Activated T-cell treated with anti-CD3 and anti-CD28 coated beads, Interleukin-2, amount 50 U/mL, for 72 hours (primary cell): ENCODE data around the gene IL21R. TPM values are rescaled to one million over a fixed set of nuclear protein-coding genes. Genes with fewer than 3 reads are reported as not detected.
"Not testable (repeated sequence)": the region's sequence is repeated elsewhere in the genome, so short reads cannot be mapped to it uniquely, and the experiment has no call there.

Experiments
- ATAC-seq, 2 donors: fragments of 150-1000 bp; cut with Tn5 transposase; replicated peaks in 1 of 2; 2 replicates each; pipeline ENCODE4 v1.10.0; 2021; ENCODE audit warnings: moderate library complexity in 2 of 2, mild to moderate bottlenecking in 1 of 2
- DNase-seq, 2 donors: peaks; one replicate each; pipeline ENCODE4 v3.0.0; 2021 to 2022; ENCODE audit warnings: mixed read lengths in 1 of 2
- H3K27ac Mint-ChIP-seq: one replicate; pipeline ENCODE4 v1.8.0; 2022; ENCODE audit warnings: mild to moderate bottlenecking, moderate library complexity, mixed read lengths
- H3K27me3 Mint-ChIP-seq: one replicate; pipeline ENCODE4 v1.8.0; 2022; ENCODE audit warnings: low read depth, mixed read lengths
- H3K36me3 Mint-ChIP-seq, 2 donors: one replicate each; pipeline ENCODE4 v1.8.0; 2022; ENCODE audit warnings: mixed read lengths in 2 of 2, mild to moderate bottlenecking in 1 of 2; ENCODE audit not compliant: insufficient read depth in 2 of 2
- H3K4me1 Mint-ChIP-seq: one replicate; pipeline ENCODE4 v1.8.0; 2022; ENCODE audit warnings: low read depth, mixed read lengths
- H3K4me3 Mint-ChIP-seq, 2 donors: one replicate each; pipeline ENCODE4 v1.8.0; 2022; ENCODE audit warnings: mild to moderate bottlenecking in 2 of 2, mixed read lengths in 2 of 2, moderate library complexity in 2 of 2
- H3K9me3 Mint-ChIP-seq, 2 donors: one replicate each; pipeline ENCODE4 v1.8.0; 2022; ENCODE audit warnings: mixed read lengths in 2 of 2
- total RNA-seq, 2 donors: library from RNA; stranded (reverse); gene quantifications; one replicate each; pipeline ENCODE4 v1.2.3, GENCODE V29; 2022

The IL21R gene
- total RNA-seq, 2 donors from 2014 or later: 155 to 166 TPM

- Mint-ChIP-seq H3K36me3 (peaks cover 23 to 64% of the 10 kb centered on the region in 2 donors), H3K4me3 (peak overlapping the region; percentile 56 to 66), H3K27ac (peak overlapping the region; percentile 40), H3K4me1 (peaks cover 87% of the 10 kb centered on the region), H3K9me3 (peaks cover 0 to 2% of the 10 kb centered on the region in 2 donors), H3K27me3 (no peaks in the 10 kb centered on the region)
- ATAC-seq (no peak), DNase-seq (no peak)
Observed at GRCh38 chr16:27428026-27428785, 26.2 kb downstream of the IL21R start.

- no peaks in the 10 kb centered on the region for H3K9me3 Mint-ChIP-seq
- peaks cover 17 to 54% of the 10 kb centered on the region in 2 donors for H3K36me3 Mint-ChIP-seq
- peak overlapping the region; percentile 86 for H3K27ac Mint-ChIP-seq
- H3K4me3 Mint-ChIP-seq: peak overlapping the region; percentile 46 to 50
- no peak for DNase-seq
- peaks cover 77% of the 10 kb centered on the region for H3K4me1 Mint-ChIP-seq
- ATAC-seq: no peak
- no peaks in the 10 kb centered on the region for H3K27me3 Mint-ChIP-seq
Observed at GRCh38 chr16:27429330-27429871, 27.4 kb downstream of the IL21R start.

- peak overlapping the region; percentile 92 for H3K27ac Mint-ChIP-seq
- H3K36me3 Mint-ChIP-seq: peaks cover 17 to 56% of the 10 kb centered on the region in 2 donors
- DNase-seq: no peak
- ATAC-seq: no peak
- H3K4me3 Mint-ChIP-seq: peak overlapping the region; percentile 10 to 40
- no peaks in the 10 kb centered on the region for H3K27me3 Mint-ChIP-seq
- peaks cover 71% of the 10 kb centered on the region for H3K4me1 Mint-ChIP-seq
- H3K9me3 Mint-ChIP-seq: no peaks in the 10 kb centered on the region
Observed at GRCh38 chr16:27429981-27430441, 28.0 kb downstream of the IL21R start.

GRCh38 chr16:27430512-27430911 is 28.5 kb downstream of the IL21R start:
- Mint-ChIP-seq H3K9me3 (no peaks in the 10 kb centered on the region), H3K36me3 (peaks cover 16 to 54% of the 10 kb centered on the region in 2 donors), H3K27ac (peak overlapping the region; percentile 92), H3K4me1 (peaks cover 66% of the 10 kb centered on the region), H3K27me3 (no peaks in the 10 kb centered on the region), H3K4me3 (no peak overlapping the region)
- ATAC-seq (no peak), DNase-seq (no peak)

GRCh38 chr16:27430923-27431484 is 29.0 kb downstream of the IL21R start:
- DNase-seq (no peak), ATAC-seq (no peak)
- no peak overlapping the region for H3K4me3 Mint-ChIP-seq
- peak overlapping the region; percentile 92 for H3K27ac Mint-ChIP-seq
- peaks cover 61% of the 10 kb centered on the region for H3K4me1 Mint-ChIP-seq
- H3K27me3 Mint-ChIP-seq: no peaks in the 10 kb centered on the region
- H3K36me3 Mint-ChIP-seq: peaks cover 18 to 54% of the 10 kb centered on the region in 2 donors
- no peaks in the 10 kb centered on the region for H3K9me3 Mint-ChIP-seq

GRCh38 chr16:27431773-27432532 is 30.0 kb downstream of the IL21R start:
- peak overlapping the region; percentile 88 for H3K27ac Mint-ChIP-seq
- no peaks in the 10 kb centered on the region for H3K27me3 Mint-ChIP-seq
- DNase-seq (no peak), ATAC-seq (peak; percentile 37 to 45)
- no peaks in the 10 kb centered on the region for H3K9me3 Mint-ChIP-seq
- H3K4me3 Mint-ChIP-seq: no peak overlapping the region
- peaks cover 20 to 54% of the 10 kb centered on the region in 2 donors for H3K36me3 Mint-ChIP-seq
- H3K4me1 Mint-ChIP-seq: peaks cover 52% of the 10 kb centered on the region

GRCh38 chr16:27432558-27432957 is 30.6 kb downstream of the IL21R start:
- Mint-ChIP-seq H3K4me3 (no peak overlapping the region), H3K27ac (peak overlapping the region; percentile 88), H3K36me3 (peaks cover 17 to 51% of the 10 kb centered on the region in 2 donors), H3K4me1 (peaks cover 46% of the 10 kb centered on the region), H3K9me3 (no peaks in the 10 kb centered on the region), H3K27me3 (no peaks in the 10 kb centered on the region)
- DNase-seq: no peak
- ATAC-seq: no peak

GRCh38 chr16:27433191-27433590 is 31.2 kb downstream of the IL21R start:
- ATAC-seq, H3K4me3 Mint-ChIP-seq, H3K27me3 Mint-ChIP-seq, H3K9me3 Mint-ChIP-seq, DNase-seq: not testable (repeated sequence)
- peak overlapping the region; percentile 88 for H3K27ac Mint-ChIP-seq
- H3K4me1 Mint-ChIP-seq: peaks cover 40% of the 10 kb centered on the region
- H3K36me3 Mint-ChIP-seq: peaks cover 18 to 48% of the 10 kb centered on the region in 2 donors

GRCh38 chr16:27433636-27434035 is 31.7 kb downstream of the IL21R start:
- H3K36me3 Mint-ChIP-seq: peaks cover 18 to 48% of the 10 kb centered on the region in 2 donors
- H3K27me3 Mint-ChIP-seq: no peaks in the 10 kb centered on the region
- H3K4me1 Mint-ChIP-seq: peaks cover 37% of the 10 kb centered on the region
- H3K4me3 Mint-ChIP-seq: no peak overlapping the region
- H3K9me3 Mint-ChIP-seq: no peaks in the 10 kb centered on the region
- DNase-seq (no peak), ATAC-seq (no peak)
- H3K27ac Mint-ChIP-seq: peak overlapping the region; percentile 7

- Mint-ChIP-seq H3K4me1 (peaks cover 33% of the 10 kb centered on the region), H3K27me3 (no peaks in the 10 kb centered on the region), H3K4me3 (no peak overlapping the region), H3K9me3 (no peaks in the 10 kb centered on the region), H3K27ac (peak overlapping the region; percentile 42), H3K36me3 (peaks cover 22 to 47% of the 10 kb centered on the region in 2 donors)
- ATAC-seq: no peak
- no peak for DNase-seq
Observed at GRCh38 chr16:27434141-27435051, 32.4 kb downstream of the IL21R start.

- not testable (repeated sequence) for H3K9me3 Mint-ChIP-seq, H3K4me3 Mint-ChIP-seq, H3K27me3 Mint-ChIP-seq, H3K27ac Mint-ChIP-seq, DNase-seq, ATAC-seq
- peaks cover 23 to 48% of the 10 kb centered on the region in 2 donors for H3K36me3 Mint-ChIP-seq
- peaks cover 28% of the 10 kb centered on the region for H3K4me1 Mint-ChIP-seq
Observed at GRCh38 chr16:27435146-27435545, 33.2 kb downstream of the IL21R start.

- H3K9me3 Mint-ChIP-seq: no peaks in the 10 kb centered on the region
- no peaks in the 10 kb centered on the region for H3K27me3 Mint-ChIP-seq
- DNase-seq: no peak
- peaks cover 25 to 50% of the 10 kb centered on the region in 2 donors for H3K36me3 Mint-ChIP-seq
- H3K4me1 Mint-ChIP-seq: peaks cover 19% of the 10 kb centered on the region
- ATAC-seq: no peak
- peak overlapping the region; percentile 61 for H3K27ac Mint-ChIP-seq
- no peak overlapping the region for H3K4me3 Mint-ChIP-seq
Observed at GRCh38 chr16:27436065-27436464, 34.1 kb downstream of the IL21R start.
